K562 (cell line): ENCODE measurements around the gene GIGYF2. TPM values are rescaled to one million over a fixed set of nuclear protein-coding genes. Genes with fewer than 3 reads are reported as not detected.
A peak's percentile ranks its signal among the peaks of the same experiment; 100 is the strongest.

Experiments used
- ATF6 ChIP-seq: sonication (generic); formaldehyde crosslinking; IDR thresholded peaks from 2 replicates; pipeline ENCODE4 v1.4.0; 2020; ENCODE audit warnings: mild to moderate bottlenecking, missing genetic modification reagents
- CEBPB ChIP-seq: fragments of 450-650 bp; IDR thresholded peaks from 2 replicates; pipeline ENCODE4 v1.6.1; 2016; ENCODE audit warnings: missing genetic modification characterization, missing compliant biosample characterization
- CEBPZ ChIP-seq: fragments of 150-350 bp; IDR thresholded peaks from 2 replicates; pipeline ENCODE4 v1.6.1; 2014; ENCODE audit warnings: low read depth, mild to moderate bottlenecking, low read length, borderline replicate concordance
- HDAC6 ChIP-seq: IDR thresholded peaks from 2 replicates; pipeline ENCODE4 v1.6.1; 2012; ENCODE audit warnings: low read depth, mild to moderate bottlenecking, control low read depth, inconsistent platforms, low read length, moderate library complexity
- HLTF ChIP-seq: fragments of 450-650 bp; IDR thresholded peaks from 2 replicates; pipeline ENCODE4 v1.6.1; 2016
- JUNB ChIP-seq: fragments of 450-650 bp; formaldehyde crosslinking; conservative IDR thresholded peaks from 2 replicates; pipeline ENCODE4 v1.4.0; 2020; ENCODE audit warnings: mild to moderate bottlenecking
- MLX ChIP-seq, 2 experiments: fragments of 450-650 bp in 1 of 2; sonication (generic) in 1 of 2; formaldehyde crosslinking; conservative IDR thresholded peaks; 2 replicates each; pipeline versions ENCODE4 v1.4.0 to v1.8.1; 2020 to 2022; ENCODE audit warnings: mild to moderate bottlenecking in 1 of 2, missing genetic modification reagents in 1 of 2
- MTA1 ChIP-seq: fragments of 450-650 bp; IDR thresholded peaks from 2 replicates; pipeline ENCODE4 v1.6.1; 2017; ENCODE audit warnings: borderline replicate concordance
- NR2F6 ChIP-seq: fragments of 450-650 bp; formaldehyde crosslinking; IDR thresholded peaks from 2 replicates; pipeline ENCODE4 v1.4.0; 2020; ENCODE audit warnings: mild to moderate bottlenecking
- ZBTB5 ChIP-seq: fragments of 450-650 bp; IDR thresholded peaks from 2 replicates; pipeline ENCODE4 v1.6.1; 2017; ENCODE audit warnings: antibody characterized with exemption
- ZNF140 ChIP-seq: fragments of 250-450 bp; sonication (Bioruptor Pico); IDR thresholded peaks from 2 replicates; pipeline ENCODE4 v1.8.0; 2021; ENCODE audit warnings: moderate library complexity, mild to moderate bottlenecking, inconsistent platforms
- ZNF324 ChIP-seq: fragments of 250-450 bp; sonication (Bioruptor Pico); IDR thresholded peaks from 2 replicates; pipeline ENCODE4 v1.4.0; 2020; ENCODE audit warnings: mild to moderate bottlenecking
- ZNF830 ChIP-seq: fragments of 250-450 bp; sonication (Bioruptor Pico); IDR thresholded peaks from 2 replicates; pipeline ENCODE4 v1.5.0; 2021; ENCODE audit warnings: mild to moderate bottlenecking
- polyA plus RNA-seq, 8 experiments: library from polyadenylated mRNA; depleted of rRNA in 4 of 8; stranded (reverse) in 5 of 8; unstranded in 3 of 8; fragments of >200 nt; fragmentation: Nextera tagmentation in 2 of 8; fragmentation: Illumina TruSeq in 1 of 8; extraction: Ambion mirVana in 2 of 8; extraction: Trizol in 1 of 8; gene quantifications; 2 replicates each; pipeline versions ENCODE4 v1.2.1 to v1.2.3, GENCODE V29; 2011 to 2014; ENCODE audit warnings: inconsistent platforms in 1 of 8, missing spikeins in 1 of 8
- total RNA-seq, 7 experiments: library from RNA; depleted of rRNA in 6 of 7; stranded (reverse); fragments of >200 nt in 6 of 7; fragmentation: Illumina TruSeq in 2 of 7; extraction: Trizol in 2 of 7; gene quantifications; 2 replicates each; pipeline versions ENCODE4 v1.2.1 to v1.2.3, GENCODE V29; 2011 to 2021; ENCODE audit warnings: low replicate concordance in 1 of 7

GIGYF2 gene
- total and polyA plus RNA-seq, 9 of the 15 experiments (the other 6 are each of a cell fraction or from before 2014, with no cell fraction given), result 12.7 to 52.7 (median 34.9) TPM

- TF ChIP-seq CEBPZ, result no peak
- no peak for TF ChIP-seq HDAC6
- no peak for TF ChIP-seq ZBTB5
- no peak for TF ChIP-seq ZNF830
- no peak for TF ChIP-seq ZNF324 (CRISPR knock-in tag)
- no peak for TF ChIP-seq ZNF140 (CRISPR knock-in tag)
- no peak for TF ChIP-seq NR2F6 (CRISPR knock-in tag)
- TF ChIP-seq MTA1, result peak; percentile 43; the same call in 1 of the 2 replicates
- TF ChIP-seq JUNB (CRISPR knock-in tag), result no peak
- TF ChIP-seq MLX (CRISPR knock-in tag; conservative IDR thresholded peaks at IDR 0.05), result no peak
- TF ChIP-seq CEBPB (tag), result no peak
- no peak for TF ChIP-seq ATF6 (CRISPR knock-in tag)
- TF ChIP-seq HLTF, result no peak
Measured at GRCh38 chr2:232838406-232838874, 141.3 kb downstream of the GIGYF2 start (continued).
